ENCODE measurements around the gene TRAF2.

Gene TRAF2

DNA sequence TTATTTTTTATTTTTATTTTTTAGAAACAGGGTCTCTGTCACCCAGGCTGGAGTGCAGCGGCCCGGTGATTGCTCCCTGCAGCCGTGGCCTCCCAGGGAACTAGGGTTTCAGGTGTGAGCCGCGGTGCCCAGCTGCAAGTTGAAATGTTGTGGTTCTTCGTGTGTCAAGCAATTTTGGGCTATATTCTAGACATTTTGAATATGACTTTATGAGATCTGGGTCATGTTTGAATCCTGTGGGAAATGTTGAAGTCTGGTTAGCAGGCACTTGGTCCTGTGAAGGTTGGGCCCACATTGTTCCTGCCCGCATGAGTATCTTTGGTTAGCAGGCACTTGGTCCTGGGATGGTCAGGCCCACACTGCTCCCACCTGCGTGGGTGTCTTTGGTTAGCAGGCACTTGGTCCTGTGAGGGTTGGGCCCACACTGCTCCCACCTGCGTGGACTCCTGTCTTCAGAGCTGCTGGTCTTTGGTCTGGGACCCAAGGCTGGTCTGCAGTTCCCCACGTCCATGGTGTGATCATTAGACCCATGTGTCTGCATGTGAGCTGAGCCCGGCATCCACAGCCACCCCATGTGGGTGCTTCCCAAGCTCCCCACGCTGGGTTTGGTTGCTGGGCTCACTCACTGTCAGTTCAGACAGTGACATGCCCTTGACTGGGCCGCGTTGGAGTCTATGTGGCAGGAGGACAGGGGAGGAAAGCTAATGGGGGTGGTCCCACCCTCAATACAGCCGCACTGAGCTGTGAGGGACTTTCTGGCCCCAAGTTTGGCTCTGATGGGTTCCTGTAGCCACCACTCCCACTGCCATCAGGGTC lies 51.1 kb downstream of the TRAF2 start:
- no peak for DNase-seq

GRCh38 chr9:136939431-136939995 lies 53.2 kb downstream of the TRAF2 start:
- no peak for DNase-seq

GRCh38 chr9:136939996-136940525 lies 53.7 kb downstream of the TRAF2 start:
- DNase-seq = no peak

DNA sequence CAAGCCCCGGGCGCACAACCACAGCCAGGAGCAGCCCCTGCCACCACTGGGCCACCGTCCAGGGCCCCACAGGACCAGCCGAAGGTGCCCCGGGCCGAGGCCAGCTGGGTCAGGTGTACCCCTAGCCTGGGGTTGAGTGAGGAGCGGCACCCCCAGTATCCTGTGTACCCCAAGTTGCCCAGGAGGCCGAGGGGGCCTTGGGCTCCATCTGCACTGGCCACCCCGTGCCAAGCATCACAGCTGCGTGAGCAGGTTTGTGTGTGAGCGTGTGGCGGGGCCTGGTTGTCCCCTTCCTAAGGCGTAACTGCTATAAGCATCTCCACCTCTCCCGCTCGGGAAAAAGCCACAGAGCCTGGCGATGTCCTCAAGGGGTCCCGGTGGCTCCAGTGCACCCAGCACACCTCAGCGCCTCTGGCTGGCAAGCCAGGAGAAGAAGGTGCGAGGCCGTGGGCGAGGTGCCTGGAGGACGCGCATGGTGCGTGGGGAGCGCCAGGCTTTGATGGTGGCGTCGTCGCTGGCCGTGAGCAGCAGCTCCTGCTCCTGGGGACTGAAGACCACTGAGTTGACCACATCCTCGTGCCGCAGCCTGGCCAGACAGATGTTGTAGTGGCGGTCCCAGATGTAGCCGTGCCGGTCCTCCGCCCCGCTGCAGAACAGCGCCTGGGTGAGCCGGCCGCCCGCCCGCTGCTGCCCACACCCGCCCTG lies 54.4 kb downstream of the TRAF2 start:
- DNase-seq = no peak

DNA sequence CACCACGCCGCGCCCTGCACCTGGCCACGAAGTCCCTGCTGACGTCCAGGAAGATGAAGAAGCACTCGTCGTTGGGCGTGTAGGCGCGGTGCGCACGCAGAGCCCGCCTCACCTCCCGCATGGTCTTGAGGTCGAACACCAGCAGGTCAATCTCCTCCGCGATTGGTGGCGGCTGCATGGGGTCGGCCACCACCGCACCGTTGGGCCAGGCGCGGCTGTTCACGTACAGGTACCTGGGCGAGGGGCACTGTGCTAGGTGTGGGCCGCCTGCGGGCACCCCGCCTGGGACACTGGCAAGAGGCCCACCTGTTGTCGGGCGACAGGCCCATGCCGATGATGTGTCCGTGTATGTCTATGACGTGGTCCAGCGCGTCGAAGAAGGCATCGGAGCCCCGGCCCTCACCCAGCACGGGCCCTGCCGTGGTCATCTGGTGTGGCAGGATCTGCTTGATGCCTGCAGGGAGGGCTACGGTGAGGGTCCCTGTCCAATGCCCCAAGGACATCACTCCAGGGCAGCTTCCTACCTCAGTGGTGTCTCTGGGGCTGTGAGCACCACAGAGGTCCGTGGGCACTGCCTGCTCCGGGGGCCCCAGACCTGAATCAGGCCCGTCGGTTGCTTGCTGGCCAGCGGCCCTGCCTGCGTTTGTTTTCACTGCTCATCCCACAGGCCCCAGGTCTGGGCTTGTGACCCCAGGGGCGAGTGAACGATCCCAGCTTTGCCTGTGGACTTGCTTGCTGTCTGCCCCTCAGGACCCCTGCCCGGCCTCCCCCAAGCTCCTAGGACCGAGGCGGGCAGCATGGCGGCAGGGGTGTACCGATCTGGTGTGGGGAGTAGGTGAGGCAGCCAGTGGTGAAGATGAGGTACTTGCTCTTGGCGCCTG lies 55.2 kb downstream of the TRAF2 start:
- DNase-seq = no peak

GRCh38 chr9:136942112-136942880 lies 56.0 kb downstream of the TRAF2 start:
- DNase-seq = no peak

GRCh38 chr9:136942881-136943230 lies 56.5 kb downstream of the TRAF2 start:
- no peak for DNase-seq

DNA sequence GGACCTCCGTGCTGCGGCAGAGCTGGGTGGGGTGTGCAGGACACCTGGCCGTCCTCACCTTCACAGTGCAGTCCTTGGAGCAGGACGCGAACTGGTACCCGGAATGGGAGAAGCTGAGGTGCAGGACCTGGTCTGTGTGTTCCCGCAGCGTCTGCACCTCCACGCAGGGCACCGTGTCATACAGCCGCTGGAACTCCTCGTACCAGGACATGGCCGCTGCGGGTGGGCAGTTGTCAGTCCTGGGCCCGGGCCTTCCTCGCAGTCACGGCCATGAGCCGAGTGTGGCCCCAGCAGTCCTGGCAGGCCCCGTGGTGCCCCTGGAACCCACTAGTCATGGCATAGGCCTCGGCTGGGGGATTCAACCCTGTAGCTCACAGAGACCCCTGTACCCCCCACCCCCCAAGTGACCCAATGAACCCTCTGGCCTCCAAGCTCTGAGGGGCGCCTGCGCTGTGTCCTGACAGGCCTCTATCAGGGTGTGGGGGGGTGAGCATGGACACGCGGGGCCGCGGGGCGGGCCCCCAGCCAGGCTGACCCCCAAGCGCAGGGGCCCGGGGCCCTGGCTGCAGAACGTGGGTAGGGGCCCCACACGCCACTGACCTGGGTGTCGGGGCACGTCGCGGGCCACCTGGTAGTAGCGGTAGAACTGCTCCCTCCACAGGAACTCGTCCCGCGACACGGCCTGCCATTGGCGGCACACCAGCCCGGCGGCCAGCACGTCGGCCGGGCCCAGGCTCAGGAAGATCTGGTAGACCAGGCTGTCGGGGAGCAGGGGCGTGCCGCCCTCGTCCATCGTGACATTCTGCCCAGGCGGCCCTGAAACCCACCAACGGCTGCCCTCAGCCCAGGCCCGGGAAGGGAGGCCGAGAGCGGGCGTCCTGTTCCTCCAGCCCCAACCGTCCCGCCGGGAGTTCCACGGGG lies 57.2 kb downstream of the TRAF2 start:
- peak; percentile 57 to 69 for DNase-seq

- no peak for DNase-seq
Observed at GRCh38 chr9:136944212-136944518, 57.8 kb downstream of the TRAF2 start.

GRCh38 chr9:136944519-136945332 lies 58.4 kb downstream of the TRAF2 start, which contains the start of the genes C8G and FBXW5:
Gene C8G, plus strand, starts transcription at chr9:136945243. Its CDS starts 78 bp downstream, at chr9:136945321.
Gene FBXW5, minus strand, starts transcription at chr9:136944738. Its CDS starts 655 bp downstream, at chr9:136944083.
- peak; percentile 98 for DNase-seq

DNA sequence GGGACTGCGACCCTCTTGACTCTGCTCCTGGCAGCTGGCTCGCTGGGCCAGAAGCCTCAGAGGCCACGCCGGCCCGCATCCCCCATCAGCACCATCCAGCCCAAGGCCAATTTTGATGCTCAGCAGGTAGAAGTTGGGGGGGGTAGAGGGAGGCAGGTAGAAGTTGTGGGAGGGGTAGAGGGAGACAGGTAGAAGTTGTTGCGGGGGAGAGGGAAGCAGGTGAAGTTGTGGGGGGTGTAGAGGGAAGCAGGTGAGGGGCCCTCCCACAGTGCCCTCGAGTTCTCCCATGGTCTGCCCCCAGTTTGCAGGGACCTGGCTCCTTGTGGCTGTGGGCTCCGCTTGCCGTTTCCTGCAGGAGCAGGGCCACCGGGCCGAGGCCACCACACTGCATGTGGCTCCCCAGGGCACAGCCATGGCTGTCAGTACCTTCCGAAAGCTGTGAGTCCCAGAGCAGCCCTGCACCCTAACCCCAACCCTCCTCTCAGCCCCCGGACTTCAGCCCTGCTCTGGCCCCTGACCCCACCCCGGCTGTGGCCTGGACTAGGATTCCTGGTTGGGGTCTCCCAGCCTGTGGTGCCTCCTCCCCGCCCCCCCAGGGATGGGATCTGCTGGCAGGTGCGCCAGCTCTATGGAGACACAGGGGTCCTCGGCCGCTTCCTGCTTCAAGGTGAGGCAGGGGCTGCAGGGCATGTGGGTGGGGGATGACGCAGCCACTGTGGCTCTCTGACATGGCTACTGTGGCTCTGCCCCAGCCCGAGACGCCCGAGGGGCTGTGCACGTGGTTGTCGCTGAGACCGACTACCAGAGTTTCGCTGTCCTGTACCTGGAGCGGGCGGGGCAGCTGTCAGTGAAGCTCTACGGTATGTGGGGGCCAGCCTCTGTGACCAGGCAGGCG lies 59.3 kb downstream of the TRAF2 start:
- no peak for DNase-seq

GRCh38 chr9:136946228-136947027 lies 60.1 kb downstream of the TRAF2 start:
- no peak for DNase-seq

DNA sequence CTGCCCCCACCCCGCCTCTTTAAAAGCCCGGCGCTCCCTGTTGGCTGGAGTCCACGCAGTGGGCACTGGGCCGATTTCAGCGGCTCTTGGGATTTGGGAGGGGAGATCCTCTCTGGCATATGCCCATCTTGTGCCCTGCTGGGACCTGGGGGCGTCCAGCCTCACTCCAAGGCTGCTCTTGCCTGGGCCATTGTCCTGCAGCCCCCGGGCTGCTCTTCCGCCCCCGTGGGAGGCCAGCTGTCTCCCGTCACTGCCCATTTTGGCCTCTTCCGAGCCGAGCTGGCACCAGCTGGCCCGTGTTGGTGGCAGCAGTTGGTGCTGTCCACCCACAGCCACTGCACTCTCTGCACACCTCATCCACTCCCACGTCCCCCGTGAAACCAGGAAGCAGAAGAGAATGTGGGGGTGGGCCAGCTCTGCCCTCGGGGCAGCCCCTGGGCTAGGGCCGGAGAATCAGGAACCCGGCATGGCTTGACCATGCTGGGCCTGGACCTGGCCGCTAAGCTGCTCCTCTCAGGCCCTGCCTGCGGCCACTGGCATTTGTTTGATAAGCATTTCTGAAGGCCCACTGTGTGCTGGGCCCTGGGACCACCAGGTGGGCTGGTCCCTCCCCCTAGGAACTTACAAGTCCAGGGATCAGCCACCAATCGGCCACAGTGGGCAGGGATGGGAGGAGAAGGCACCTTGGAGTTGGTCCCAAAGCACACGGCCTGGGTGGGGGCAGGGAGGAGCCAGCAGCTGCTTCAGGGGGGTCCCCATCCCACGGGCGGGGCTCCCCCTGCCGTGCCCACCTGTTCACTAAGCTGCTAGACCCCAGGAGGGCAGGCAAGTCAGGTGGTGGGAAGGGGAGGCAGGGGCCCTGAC lies 60.9 kb downstream of the TRAF2 start:
- DNase-seq = no peak

- DNase-seq = no peak
Observed at GRCh38 chr9:136947955-136948510, 61.7 kb downstream of the TRAF2 start.

GRCh38 chr9:136949239-136949816 lies 63.0 kb downstream of the TRAF2 start:
- DNase-seq = no peak

Data from activated T-cell treated with anti-CD3 and anti-CD28 coated beads, Interleukin-2, amount 50 U/mL, for 48 hours (primary cell).